CD4-positive, alpha-beta T cell (primary cell): ENCODE measurements around the gene ZNRF1. TPM values are rescaled to one million over a fixed set of nuclear protein-coding genes. Genes with fewer than 3 reads are reported as not detected.

Experiments used
- ATAC-seq: fragments of 200-7000 bp; cut with Tn5 transposase; one replicate; pipeline ENCODE4 v1.10.0; 2022; ENCODE audit warnings: mild to moderate bottlenecking; ENCODE audit not compliant: poor library complexity
- CTCF ChIA-PET: fragments of 350-600 bp; sonication (Branson Sonifier 250); formaldehyde crosslinking; loops from one replicate; lab custom pipeline; 2021; ENCODE audit warnings: antibody characterized with exemption, inconsistent platforms; lab: Charles Lee
- POLR2A ChIA-PET: fragments of 350-600 bp; sonication (Branson Sonifier 250); formaldehyde crosslinking; loops from one replicate; lab custom pipeline; 2021; ENCODE audit warnings: antibody characterized with exemption, inconsistent platforms; lab: Charles Lee
- DNase-seq, 14 experiments: peaks; one replicate each; pipeline ENCODE4 v3.0.0-alpha.2; 2013 to 2020; ENCODE audit warnings: mixed read lengths in 2 of 14
- H3K27ac ChIP-seq, 2 donors: one replicate each; pipeline versions ENCODE4 v1.5.1 to v1.7.0; 2013; ENCODE audit warnings: low read length in 2 of 2, low read depth in 1 of 2, mild to moderate bottlenecking in 1 of 2
- H3K27me3 ChIP-seq, 2 experiments: 1 replicate in 1 of 2; 2 replicates in 1 of 2; pipeline versions ENCODE4 v1.6.1 to v1.7.0; 2013; ENCODE audit warnings: low read length in 2 of 2, control low read depth in 1 of 2, mild to moderate bottlenecking in 1 of 2, moderate library complexity in 1 of 2; ENCODE audit not compliant: insufficient read depth in 2 of 2, control insufficient read depth in 1 of 2
- H3K36me3 ChIP-seq: one replicate; pipeline ENCODE4 v1.6.1; 2013; ENCODE audit warnings: low read length, control low read depth; ENCODE audit not compliant: insufficient read depth
- H3K4me1 ChIP-seq: one replicate; pipeline ENCODE4 v1.6.1; 2013; ENCODE audit warnings: low read length, control low read depth; ENCODE audit not compliant: insufficient read depth
- H3K4me3 ChIP-seq: one replicate; pipeline ENCODE4 v1.5.1; 2013; ENCODE audit warnings: mild to moderate bottlenecking, low read length, moderate library complexity
- H3K9me3 ChIP-seq, 2 experiments: 1 replicate in 1 of 2; 2 replicates in 1 of 2; pipeline versions ENCODE4 v1.6.1 to v1.7.0; 2013; ENCODE audit warnings: low read length in 2 of 2, mild to moderate bottlenecking in 2 of 2, control low read depth in 1 of 2, moderate library complexity in 1 of 2; ENCODE audit not compliant: control insufficient read depth in 1 of 2, insufficient read depth in 1 of 2
- H3K27ac Mint-ChIP-seq: one replicate; pipeline ENCODE4 v1.8.0; 2020; ENCODE audit warnings: mixed read lengths
- H3K27me3 Mint-ChIP-seq: one replicate; pipeline ENCODE4 v1.8.0; 2021; ENCODE audit warnings: mixed read lengths
- H3K36me3 Mint-ChIP-seq: one replicate; pipeline ENCODE4 v1.8.0; 2021; ENCODE audit warnings: low read depth, mixed read lengths
- H3K4me1 Mint-ChIP-seq: one replicate; pipeline ENCODE4 v1.8.0; 2021; ENCODE audit warnings: low read depth, mixed read lengths
- H3K4me3 Mint-ChIP-seq: one replicate; pipeline ENCODE4 v1.8.0; 2020; ENCODE audit warnings: mild to moderate bottlenecking, mixed read lengths
- H3K9me3 Mint-ChIP-seq: one replicate; pipeline ENCODE4 v1.8.0; 2020; ENCODE audit warnings: mixed read lengths
- intact Hi-C, 2 experiments: fragments of 100-400 bp; cut with DNase I in 1 of 2; cut with micrococcal nuclease in 1 of 2; formaldehyde crosslinking; loops; one replicate each; pipeline versions ENCODE4 v1.15.1 to v1.9.0; 2023 to 2025; cut with DNase I, micrococcal nuclease
- total RNA-seq, 174 experiments: library from RNA in 2 of 174; stranded (reverse) in 2 of 174; gene quantifications; one replicate each; pipeline ENCODE4 v1.2.3 and lab custom pipeline; 2021 to 2026
- TF ChIP-seq, protein P1 (sequence below): fragments of 200-600 bp; IDR thresholded peaks from one replicate; pipeline ENCODE4 v1.8.0; 2022; ENCODE audit warnings: antibody characterized with exemption, mild to moderate bottlenecking

Gene ZNRF1
- total RNA-seq, 2 experiments from 2014 or later = 2.8 to 4.0 TPM

DNA sequence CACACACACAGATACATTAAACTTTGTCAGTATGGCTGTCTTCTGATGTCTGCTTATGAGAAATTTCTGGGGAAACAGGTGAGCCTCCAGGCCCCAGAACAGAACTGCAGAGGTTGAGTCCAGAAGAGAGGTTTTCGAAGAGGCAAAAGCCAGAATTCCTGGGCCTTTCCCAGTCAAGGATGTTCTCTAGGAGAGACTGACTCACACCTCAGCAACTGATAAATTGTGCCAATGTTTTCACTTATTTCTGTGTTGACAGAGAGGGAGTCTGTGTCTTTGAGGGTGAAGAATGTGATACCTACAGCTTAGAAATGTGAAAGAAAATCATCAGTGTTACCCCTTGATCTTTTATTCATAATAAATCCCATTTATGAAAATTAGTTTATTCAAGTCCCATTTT lies 87.5 kb downstream of the ZNRF1 start:
- CTCF ChIA-PET = no interaction called here
- TF ChIP-seq, protein P1, sequence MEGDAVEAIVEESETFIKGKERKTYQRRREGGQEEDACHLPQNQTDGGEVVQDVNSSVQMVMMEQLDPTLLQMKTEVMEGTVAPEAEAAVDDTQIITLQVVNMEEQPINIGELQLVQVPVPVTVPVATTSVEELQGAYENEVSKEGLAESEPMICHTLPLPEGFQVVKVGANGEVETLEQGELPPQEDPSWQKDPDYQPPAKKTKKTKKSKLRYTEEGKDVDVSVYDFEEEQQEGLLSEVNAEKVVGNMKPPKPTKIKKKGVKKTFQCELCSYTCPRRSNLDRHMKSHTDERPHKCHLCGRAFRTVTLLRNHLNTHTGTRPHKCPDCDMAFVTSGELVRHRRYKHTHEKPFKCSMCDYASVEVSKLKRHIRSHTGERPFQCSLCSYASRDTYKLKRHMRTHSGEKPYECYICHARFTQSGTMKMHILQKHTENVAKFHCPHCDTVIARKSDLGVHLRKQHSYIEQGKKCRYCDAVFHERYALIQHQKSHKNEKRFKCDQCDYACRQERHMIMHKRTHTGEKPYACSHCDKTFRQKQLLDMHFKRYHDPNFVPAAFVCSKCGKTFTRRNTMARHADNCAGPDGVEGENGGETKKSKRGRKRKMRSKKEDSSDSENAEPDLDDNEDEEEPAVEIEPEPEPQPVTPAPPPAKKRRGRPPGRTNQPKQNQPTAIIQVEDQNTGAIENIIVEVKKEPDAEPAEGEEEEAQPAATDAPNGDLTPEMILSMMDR = no peak
- Histone ChIP-seq H3K9me3 (no peaks in the 10 kb centered on the region), H3K27me3 (no peaks in the 10 kb centered on the region), H3K4me3 (no peak overlapping the region), H3K36me3 (no peaks in the 10 kb centered on the region), H3K4me1 (no peaks in the 10 kb centered on the region), H3K27ac (no peak overlapping the region)
- POLR2A ChIA-PET = no interaction called here
- Mint-ChIP-seq H3K4me3 (no peak overlapping the region), H3K4me1 (peaks cover 15% of the 10 kb centered on the region), H3K9me3 (no peaks in the 10 kb centered on the region), H3K27ac (no peak overlapping the region), H3K36me3 (no peaks in the 10 kb centered on the region), H3K27me3 (no peaks in the 10 kb centered on the region)
- DNase-seq = no peak
- no peak for ATAC-seq
- intact Hi-C loops = no loop called here

DNA sequence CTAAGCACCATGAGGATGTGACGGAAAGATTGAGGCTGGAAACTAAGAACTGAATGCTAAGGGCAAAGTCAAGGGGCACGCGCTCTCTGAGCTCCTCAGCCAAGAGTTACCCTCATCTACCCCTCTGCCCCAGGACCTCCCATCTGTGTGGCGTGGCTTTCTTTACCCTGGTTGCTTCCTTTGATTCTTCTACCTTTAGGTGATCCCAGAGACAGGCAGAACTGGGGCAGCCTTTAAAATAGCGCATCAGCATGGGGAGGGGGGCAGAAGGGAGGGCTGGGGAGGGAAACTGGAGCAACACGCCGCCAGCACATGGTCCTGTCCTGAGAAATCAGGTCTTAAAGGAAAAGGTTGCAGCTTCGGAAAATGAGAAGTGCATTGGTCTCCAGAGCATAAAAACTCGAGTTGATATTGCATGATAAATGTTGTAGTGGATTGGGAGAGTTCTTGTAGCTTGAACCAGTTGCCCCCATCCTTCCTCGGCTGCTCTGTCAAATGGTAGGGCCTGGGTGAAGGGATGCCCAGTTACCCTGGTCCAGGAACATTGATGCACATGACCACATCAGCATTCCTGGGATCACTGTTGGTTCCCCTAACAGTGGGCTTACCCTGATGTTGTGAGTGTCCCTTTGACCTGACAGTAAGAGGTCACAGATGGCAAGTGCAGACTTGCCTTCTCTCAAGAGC lies 88.0 kb downstream of the ZNRF1 start:
- no peak overlapping the region for H3K27ac Mint-ChIP-seq
- no peak overlapping the region for H3K4me3 Mint-ChIP-seq
- Histone ChIP-seq H3K4me1 (no peaks in the 10 kb centered on the region), H3K27me3 (no peaks in the 10 kb centered on the region), H3K9me3 (no peaks in the 10 kb centered on the region), H3K36me3 (no peaks in the 10 kb centered on the region), H3K27ac (no peak overlapping the region), H3K4me3 (no peak overlapping the region)
- ChIA-PET CTCF (no interaction called here), POLR2A (no interaction called here)
- no peaks in the 10 kb centered on the region for H3K27me3 Mint-ChIP-seq
- H3K4me1 Mint-ChIP-seq = peaks cover 15% of the 10 kb centered on the region
- ATAC-seq (no peak), DNase-seq (no peak)
- TF ChIP-seq, protein P1 = no peak
- intact Hi-C loops = no loop called here
- H3K9me3 Mint-ChIP-seq = no peaks in the 10 kb centered on the region
- H3K36me3 Mint-ChIP-seq = no peaks in the 10 kb centered on the region

DNA sequence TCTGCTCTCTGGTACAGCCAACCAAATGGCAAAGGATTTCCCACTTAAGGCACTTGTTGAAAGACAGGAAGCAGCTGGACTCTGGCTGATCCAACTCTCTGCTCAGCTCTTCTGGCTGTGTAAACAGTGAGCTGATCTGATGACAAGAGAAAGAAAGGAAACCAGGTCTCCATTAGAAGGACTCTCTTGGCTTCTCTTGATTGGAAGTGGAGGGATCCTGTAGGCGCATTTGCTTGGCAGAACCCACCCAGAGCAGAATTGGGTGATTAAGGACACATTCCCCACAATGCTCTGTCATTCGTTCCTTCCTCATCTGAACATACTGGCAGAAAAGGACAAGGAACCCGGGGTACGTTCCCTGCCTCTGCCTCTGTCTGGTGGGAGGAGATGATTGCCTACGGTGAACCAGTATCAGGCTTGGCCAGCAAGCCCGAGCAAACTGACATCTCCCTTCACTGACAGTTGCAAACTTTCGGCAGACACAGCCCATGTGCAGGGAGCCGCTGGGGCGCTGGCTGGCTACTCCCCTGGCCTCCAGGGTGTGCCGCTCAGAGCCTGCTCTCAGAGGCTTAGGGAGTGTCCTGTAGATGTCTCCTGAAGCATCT lies 88.7 kb downstream of the ZNRF1 start:
- POLR2A ChIA-PET = interaction anchor here (1.0 kb wide), 1 partner anchor 23 kb away, joined by 3 read pairs; no protein-coding TSS in a partner anchor
- Mint-ChIP-seq H3K4me1 (peaks cover 15% of the 10 kb centered on the region), H3K27me3 (no peaks in the 10 kb centered on the region), H3K36me3 (no peaks in the 10 kb centered on the region), H3K27ac (no peak overlapping the region), H3K9me3 (no peaks in the 10 kb centered on the region), H3K4me3 (no peak overlapping the region)
- Histone ChIP-seq H3K4me3 (no peak overlapping the region), H3K27ac (no peak overlapping the region), H3K4me1 (no peaks in the 10 kb centered on the region), H3K27me3 (no peaks in the 10 kb centered on the region), H3K9me3 (no peaks in the 10 kb centered on the region), H3K36me3 (no peaks in the 10 kb centered on the region)
- ATAC-seq (no peak), DNase-seq (no peak)
- CTCF ChIA-PET = no interaction called here
- TF ChIP-seq, protein P1 = no peak
- intact Hi-C loops = no loop called here
